Cortex of kidney (tissue), 1 donor: ENCODE measurements around the gene WDR91.
"Not testable (repeated sequence)": the region's sequence is repeated elsewhere in the genome, so short reads cannot be mapped to it uniquely, and the experiment has no call there.

Source experiments
- DNase-seq: peaks from one replicate; lab custom pipeline; 2025; lab: John Stamatoyannopoulos, UW

The WDR91 gene

DNA sequence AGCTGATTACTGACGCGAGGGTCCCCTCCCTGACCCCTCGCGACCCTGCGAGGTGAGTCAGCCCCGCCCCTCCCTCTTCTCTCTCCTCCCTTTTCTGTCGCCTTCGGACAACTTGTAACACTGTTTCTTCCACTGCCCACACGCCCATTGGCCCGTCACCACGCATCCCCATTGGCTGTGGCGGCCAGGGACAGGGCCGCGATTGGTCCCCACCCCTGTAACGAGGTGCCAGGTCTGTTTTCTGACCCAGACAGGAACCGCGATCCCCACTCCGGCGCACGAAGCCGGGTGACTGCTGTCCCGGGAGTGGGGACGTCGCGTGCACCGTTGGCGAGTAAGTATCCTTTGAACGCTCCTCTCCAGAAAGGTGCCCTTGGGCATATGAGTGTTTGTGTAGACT lies 22.2 kb upstream of the WDR91 start, which contains the start of gene STRA8:
Gene STRA8, plus strand, starts transcription at position 269 of the 400 bp plus-strand sequence. CDS start 6,687 bp downstream, outside the sequence.
- DNase-seq = no peak

DNA sequence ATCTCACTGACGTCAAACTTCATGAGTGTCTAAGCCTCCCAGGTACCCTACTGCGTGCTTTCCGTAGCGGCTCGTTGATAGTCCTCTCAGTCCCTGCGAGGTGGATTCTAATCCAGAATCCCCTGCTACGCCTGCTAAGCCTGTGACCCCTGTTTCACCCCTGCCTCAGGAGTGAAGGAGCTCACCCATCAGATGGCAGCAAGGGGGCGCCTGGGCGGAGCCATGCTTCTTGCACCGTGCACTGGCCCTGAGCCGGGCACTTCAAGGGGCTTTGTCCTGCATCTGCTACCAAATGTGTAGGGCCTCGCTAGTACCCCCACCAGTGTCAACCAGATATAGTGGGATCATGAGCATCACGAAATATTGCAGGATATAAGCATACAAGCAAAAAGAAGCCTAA lies 21.4 kb upstream of the WDR91 start:
- no peak for DNase-seq

DNA sequence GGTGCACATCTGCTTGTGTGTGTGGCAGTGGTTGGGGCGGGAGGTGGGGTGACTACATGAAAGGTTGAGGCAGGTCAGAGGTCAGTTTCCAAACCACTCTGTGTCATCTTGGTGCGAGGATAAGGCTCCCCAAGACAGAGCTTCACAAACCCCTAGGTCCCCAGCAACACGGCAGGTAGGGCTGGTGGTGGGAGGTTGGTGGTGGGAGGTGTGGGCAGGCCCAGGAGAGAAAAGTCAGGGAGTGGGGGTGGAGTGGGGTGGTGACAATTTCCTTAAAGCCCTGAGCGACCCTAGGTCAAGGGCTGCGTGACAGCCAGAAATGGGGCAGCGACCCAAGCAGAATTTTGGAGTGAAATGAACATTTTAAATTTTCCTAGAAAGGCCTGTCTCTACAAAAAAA lies 20.8 kb upstream of the WDR91 start:
- DNase-seq = no peak

DNA sequence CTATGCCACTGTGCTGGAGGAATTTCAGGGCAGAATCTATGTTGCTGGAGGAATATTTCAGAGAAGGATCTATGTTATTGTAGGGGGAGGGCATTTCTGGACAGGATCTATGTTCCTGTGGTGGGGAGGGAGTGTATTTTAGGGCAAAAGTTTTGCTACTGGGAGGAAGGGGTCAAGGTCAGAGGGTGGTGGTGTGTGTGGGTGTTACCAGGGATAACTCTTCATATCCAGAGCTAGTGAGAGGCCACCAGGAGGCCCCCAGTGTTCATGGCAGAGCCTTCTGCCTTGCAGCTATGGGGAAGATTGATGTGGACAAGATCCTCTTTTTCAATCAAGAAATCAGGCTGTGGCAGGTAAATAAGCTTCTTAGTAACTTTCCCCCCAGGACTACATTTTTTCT lies 20.4 kb upstream of the WDR91 start:
- no peak for DNase-seq

- DNase-seq = no peak
Observed at GRCh38 chr7:135224027-135224426, 12.7 kb upstream of the WDR91 start.

DNA sequence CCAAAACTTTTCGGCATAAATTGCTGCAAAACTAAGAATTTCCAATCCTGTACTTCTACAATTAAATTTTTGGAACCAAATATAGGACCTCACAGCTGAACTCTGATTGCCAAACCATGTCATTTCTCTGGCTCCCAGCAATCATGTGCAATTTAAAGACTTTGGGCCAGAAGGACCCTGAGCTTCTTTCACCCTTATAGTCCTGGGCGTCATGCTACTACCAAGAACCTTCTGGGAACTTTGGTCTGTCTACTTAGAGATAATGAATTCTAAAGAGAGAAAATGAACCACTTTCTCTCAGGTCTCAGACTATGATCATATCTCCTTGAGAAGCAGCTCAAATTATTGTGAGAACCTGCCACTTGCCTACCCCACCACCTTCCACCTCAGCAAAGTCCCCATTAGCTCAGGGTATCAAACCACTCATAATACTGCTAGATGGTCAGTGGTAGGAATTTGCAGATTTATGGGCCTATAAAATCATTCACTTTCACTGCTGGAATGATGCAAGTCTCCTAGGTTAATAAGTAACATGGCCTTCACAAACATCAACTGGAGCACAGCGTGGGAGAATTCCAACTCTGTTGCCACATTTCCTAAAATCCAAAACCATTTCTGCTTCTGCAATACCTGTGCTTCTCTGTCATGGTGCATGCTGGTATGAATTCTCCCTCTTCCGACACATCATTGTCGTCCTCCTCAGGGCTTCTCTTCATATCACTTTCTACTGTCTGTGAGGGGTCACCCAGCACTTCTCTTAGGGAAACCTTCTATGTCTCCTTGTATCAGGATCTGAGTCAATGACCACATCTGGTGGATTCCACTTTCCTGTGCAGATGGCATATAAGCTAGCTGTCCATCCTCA lies 6.6 kb upstream of the WDR91 start:
- no peak for DNase-seq

- DNase-seq = no peak
Observed at GRCh38 chr7:135215698-135216097, 4.4 kb upstream of the WDR91 start.

DNA sequence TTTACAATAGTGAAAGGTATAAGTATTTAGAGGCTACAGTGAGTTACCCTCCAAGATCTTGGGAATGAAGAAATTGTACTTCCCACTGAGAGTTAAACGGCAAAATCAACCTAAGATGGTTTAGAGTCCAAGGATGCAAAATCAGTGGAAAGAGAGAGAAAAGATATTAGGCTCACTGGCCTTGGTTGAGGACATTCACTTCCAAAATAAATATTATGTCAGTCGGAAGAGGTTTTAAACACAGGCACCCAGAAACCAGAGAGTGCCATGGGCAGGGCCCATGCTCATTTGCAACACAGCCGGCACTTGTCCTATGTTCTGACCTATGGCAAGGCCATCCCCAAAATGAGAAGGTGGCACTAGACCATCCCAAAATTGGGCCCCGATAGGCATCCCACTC lies 3.9 kb upstream of the WDR91 start:
- DNase-seq = no peak

DNA sequence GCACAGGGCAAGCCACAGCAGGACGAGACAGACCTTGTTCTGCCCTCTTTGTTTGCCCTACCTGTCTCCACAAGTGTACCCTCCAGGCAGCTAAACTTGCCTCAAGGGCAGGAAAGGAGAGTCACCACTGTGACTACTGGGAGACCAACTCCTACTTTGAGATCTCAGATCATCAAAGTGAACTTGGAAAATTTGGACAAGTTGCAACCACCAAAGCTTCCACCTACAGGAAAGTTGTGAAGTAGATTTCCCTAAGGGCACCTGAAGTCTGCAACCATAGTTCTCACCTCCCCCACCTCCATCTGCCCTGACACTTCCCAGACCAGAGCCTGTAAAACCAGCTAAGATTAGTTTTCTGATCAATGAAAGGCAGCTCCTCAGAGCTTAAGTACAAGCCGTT lies 2.5 kb upstream of the WDR91 start:
- no peak for DNase-seq

DNA sequence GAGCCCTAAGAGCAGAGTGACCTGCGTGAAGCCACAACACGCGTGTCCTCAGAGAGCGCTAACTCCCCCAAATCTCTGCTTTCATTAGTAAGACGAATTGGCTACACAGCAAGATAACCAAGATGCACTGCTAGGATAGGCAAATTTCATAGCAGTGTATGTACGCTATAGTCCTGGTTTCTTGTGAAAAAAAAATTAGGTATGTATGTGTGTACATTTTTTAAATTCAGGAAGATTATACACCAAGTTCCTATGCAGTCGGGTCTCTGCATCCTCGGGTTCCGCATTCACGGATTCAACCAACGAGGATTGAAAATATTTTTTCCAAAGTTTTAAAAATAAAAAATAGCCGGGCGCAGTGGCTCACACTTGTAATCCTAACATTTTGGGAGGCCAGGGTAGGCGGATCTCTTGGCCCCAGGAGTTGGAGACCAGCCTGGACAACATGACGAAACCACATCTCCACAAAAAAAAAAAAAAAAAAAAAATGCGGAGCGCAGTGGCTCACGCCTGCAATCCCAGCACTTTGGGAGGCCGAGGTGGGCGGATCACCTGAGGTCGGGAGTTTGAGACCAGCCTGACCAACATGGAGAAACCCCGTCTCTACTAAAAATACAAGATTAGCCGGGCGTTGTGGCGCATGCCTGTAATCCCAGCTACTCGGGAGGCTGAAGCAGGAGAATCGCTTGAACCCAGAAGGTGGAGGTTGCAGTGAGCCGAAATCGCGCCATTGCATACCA lies 790 bp upstream of the WDR91 start:
- not testable (repeated sequence) for DNase-seq

DNA sequence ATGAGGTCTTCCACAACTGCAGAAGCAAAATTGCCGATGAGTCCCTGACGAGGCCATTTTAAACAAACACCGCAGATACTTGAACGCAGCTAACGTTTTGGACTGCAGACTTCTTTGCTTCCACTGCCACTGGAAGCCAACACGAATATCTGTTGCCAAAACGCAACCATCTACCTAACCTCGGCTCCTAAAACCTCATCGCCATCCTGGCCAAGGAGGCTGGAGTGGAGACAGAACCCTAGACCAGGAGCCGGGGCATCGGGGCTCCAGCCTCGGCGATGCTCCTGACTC lies 493 bp downstream of the WDR91 start:
- no peak for DNase-seq

- no peak for DNase-seq
Observed at GRCh38 chr7:135209225-135209834, 2.0 kb downstream of the WDR91 start.

DNA sequence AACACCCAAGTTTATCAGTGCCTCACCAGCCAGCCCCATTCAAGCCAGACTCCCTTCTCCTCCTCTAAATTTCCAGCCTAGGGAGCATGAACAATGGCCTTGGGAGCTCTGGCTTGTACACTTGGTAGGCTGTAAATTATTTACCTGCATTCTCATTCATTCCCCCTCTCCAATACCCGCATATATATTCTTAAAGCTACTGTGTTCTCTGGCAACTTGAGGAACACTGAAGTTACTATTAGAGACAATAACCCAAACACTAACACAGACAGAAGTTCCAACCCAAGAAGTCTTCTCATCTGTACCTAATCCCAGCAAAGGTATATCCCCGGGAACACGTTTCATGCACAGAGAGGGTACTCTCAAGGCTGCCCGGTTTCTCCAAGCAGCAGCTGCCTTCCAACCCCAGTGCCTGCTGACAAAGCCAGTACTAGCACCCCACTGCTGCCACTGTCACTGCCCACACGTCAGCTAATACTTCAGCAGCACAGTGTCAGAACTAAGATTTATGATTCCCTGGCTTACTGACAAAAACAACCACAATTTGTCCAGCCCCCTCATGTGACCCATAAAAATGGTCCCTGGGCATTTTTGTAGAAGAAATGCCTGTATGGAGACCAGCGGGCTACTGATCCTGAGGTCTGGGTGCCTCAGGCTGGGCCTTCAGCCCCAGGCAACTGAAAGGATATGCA lies 3.1 kb downstream of the WDR91 start:
- DNase-seq = no peak

DNA sequence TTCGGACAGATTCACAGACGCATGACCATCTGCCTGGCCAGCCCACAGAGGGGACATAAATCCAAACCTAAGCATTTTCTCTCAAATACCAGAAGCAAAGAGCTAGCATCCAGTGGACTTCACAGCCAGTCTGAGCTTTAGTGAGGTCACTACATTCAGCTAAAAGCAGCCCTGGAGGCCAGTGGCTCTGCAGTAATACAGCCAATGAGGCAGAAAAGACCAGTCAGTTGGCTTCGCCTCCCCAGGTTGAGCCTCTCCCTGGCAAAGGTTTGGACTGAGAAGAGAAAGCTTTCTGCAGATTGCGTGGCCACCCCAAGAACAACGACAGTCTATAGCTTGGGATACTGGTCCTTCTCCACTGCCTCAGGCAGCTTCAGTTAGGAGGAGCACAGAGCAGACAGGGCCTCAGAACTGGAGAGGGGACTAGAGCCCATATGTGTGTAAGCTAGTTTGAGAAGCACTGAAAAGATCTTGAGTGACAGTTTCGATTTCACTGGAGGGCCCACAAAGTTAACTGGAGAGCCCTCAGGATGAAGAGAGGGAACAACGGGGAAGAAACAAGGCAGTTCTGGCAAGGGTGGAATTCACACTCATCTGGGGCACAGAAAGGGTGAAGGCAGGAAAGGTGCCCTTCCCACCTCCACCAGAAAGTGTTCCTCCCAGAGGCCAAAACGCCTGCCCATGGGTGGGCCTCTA lies 3.8 kb downstream of the WDR91 start:
- DNase-seq = no peak

DNA sequence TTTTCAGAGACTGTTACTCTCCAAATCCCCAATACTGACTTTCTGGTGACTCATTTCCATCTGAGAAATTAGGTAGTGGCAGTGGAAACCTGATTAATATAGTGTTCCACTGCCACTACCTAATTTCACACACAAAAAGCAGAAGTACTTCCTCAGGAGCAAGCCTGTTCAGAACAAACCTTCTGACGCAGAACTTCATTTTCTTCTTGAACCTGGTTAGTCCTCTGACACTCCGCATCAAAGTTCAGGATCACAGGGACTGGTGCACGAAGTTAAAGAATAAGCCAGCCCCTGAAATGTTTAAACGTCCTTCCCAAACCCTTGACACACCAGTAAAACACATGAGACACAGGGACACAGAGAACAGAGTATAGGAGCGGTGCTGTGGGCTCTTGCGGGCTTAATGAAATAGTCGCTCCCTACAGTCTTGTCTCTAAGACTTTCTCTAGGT lies 4.4 kb downstream of the WDR91 start:
- no peak for DNase-seq

GRCh38 chr7:135205850-135206249 lies 5.5 kb downstream of the WDR91 start:
- DNase-seq = no peak

DNA sequence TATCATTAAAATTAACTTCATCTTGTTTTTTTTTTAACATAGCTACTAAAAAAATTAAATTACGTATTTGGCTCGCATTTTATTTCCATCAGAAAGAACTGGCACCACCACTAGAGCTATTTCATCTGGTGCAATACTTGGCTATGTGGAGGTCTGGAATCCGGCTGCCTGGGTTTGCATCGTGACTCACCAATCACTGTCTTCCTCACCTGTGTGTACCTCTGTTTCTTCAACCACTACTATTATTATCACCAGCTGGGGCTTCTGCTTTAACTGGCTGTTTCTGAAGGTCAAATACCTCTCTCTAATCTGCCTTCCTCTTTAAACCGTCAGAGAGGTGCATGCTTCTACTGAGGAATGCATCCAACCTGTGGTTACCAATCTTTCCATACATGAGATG lies 6.5 kb downstream of the WDR91 start:
- DNase-seq = no peak

DNA sequence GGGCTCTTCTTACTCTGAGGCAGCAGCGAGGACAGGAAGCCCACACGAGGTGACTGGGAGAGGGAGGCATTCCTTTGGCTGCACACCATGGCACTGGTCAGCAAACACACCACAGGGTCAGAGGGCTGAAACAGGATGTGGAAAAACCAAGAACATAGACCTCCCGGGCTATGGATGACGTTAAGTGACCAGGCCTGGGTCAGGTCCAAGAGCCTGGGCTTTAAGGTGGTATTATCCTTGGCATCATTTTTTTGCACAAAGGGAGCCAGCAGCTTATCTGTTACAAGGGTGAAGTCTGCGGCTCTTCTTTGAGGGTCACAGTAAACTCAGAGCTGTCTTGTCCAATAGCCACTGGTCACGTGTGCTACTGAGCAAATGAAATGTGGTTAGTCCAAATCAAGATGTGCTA lies 7.0 kb downstream of the WDR91 start:
- DNase-seq = no peak

DNA sequence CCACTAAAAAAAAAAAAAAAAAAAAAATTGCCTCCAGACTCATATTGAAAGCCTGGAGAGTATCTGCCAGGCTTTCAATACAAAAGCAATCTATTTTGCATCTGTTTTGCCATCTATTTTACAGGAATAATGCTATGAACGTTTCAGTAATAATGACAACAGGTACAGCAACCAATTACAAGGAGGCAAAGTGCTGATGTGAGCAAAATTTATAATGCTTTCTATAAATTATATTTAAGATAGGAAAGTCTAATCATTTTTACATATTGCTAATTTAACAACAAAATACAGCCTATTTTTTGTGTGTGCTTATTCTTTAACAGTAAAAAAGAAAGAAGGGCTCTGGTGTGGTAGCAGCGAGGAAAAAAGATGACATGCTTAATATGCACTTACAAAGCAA lies 10.0 kb downstream of the WDR91 start:
- DNase-seq = no peak

DNA sequence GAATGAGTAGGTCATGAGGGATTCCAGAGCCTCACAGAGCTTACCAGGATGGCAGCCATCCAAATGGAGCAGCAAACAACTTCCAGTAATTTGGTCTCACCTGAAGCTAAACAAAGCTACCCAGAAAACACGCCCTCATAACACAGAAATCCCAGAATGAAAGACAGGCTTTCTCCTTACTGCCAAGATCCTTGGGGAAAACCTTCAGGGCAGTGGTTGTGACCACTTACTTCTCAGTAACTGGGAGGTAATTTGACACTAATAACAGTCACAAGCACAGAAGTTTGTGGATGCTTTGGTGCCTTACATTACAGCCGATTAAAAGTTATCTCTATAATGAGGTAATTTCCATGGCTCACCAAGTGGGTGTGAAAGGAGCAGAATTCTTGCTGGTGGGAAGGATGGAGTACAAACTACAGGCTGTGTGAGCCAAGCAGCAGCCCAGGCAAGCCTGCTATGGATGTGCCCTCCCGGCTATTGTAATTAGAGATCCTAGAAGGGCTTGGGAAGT lies 10.4 kb downstream of the WDR91 start:
- DNase-seq = no peak

GRCh38 chr7:135199439-135199838 lies 11.9 kb downstream of the WDR91 start:
- DNase-seq = no peak
